Coronary artery (tissue), 2 donors: Measurements from ENCODE around the gene APCDD1L.

Experiments
- DNase-seq: peaks from one replicate; pipeline ENCODE4 v3.0.0-alpha.2; 2017; ENCODE audit warnings: low spot score
- H3K27ac ChIP-seq, 2 donors: fragments of 200-600 bp; sonication (generic); one replicate each; pipeline ENCODE4 v1.5.1; 2016 to 2019
- H3K4me3 ChIP-seq: fragments of 200-600 bp; sonication (generic); 2 replicates; pipeline ENCODE4 v1.5.1; 2016; ENCODE audit warnings: mild to moderate bottlenecking, moderate library complexity
- CTCF ChIP-seq: fragments of 200-600 bp; sonication (generic); IDR thresholded peaks from one replicate; pipeline ENCODE4 v1.5.1; 2019; ENCODE audit warnings: antibody characterized with exemption

Gene APCDD1L

GRCh38 chr20:58504566-58504965 is 10.6 kb downstream of the APCDD1L start:
- Histone ChIP-seq H3K4me3 (no peak overlapping the region), H3K27ac (no peak overlapping the region)
- TF ChIP-seq CTCF, result no peak
- DNase-seq, result no peak

- Histone ChIP-seq H3K27ac (no peak overlapping the region), H3K4me3 (no peak overlapping the region)
- no peak for DNase-seq
- TF ChIP-seq CTCF, result no peak
These were observed 11.5 kb downstream of the APCDD1L start for GRCh38 chr20:58503668-58504067.

- no peak for DNase-seq
- no peak overlapping the region for H3K4me3 ChIP-seq
- no peak for TF ChIP-seq CTCF
- no peak overlapping the region for H3K27ac ChIP-seq
These were observed 14.9 kb downstream of the APCDD1L start for GRCh38 chr20:58500256-58500655.

- no peak for DNase-seq
- H3K4me3 ChIP-seq, result no peak overlapping the region
- no peak overlapping the region for H3K27ac ChIP-seq
- TF ChIP-seq CTCF, result no peak
These were observed 16.6 kb downstream of the APCDD1L start for GRCh38 chr20:58498470-58499068.

GRCh38 chr20:58497724-58498469 is 17.3 kb downstream of the APCDD1L start:
- no peak for DNase-seq
- TF ChIP-seq CTCF, result no peak

GRCh38 chr20:58497076-58497641 is 18.0 kb downstream of the APCDD1L start:
- H3K4me3 ChIP-seq, result no peak overlapping the region
- TF ChIP-seq CTCF, result no peak
- no peak overlapping the region for H3K27ac ChIP-seq
- DNase-seq, result no peak

More at GRCh38 chr20:58497724-58498469, 17.3 kb downstream of the APCDD1L start:
- Histone ChIP-seq H3K4me3 (no peak overlapping the region), H3K27ac (no peak overlapping the region)

- Histone ChIP-seq H3K4me3 (no peak overlapping the region), H3K27ac (no peak overlapping the region)
- DNase-seq, result no peak
- TF ChIP-seq CTCF, result no peak
These were observed 18.8 kb downstream of the APCDD1L start for GRCh38 chr20:58496429-58496769.
